Stimulated activated CD4-positive, alpha-beta T cell treated with anti-CD3 and anti-CD28 coated beads, Interleukin-4, amount 100 ng/mL, for 1 hour (primary cell): ENCODE data around the gene CGB7.
"Not testable (repeated sequence)": the region's sequence is repeated elsewhere in the genome, so short reads cannot be mapped to it uniquely, and the experiment has no call there.

Experiments
- DNase-seq: peaks from one replicate; pipeline ENCODE4 v3.0.0-alpha.2; 2020

CGB7 gene

GRCh38 chr19:49057636-49058234, at the start of gene CGB7:
TSS of gene CGB7 (minus strand) at chr19:49057749. CDS start at chr19:49055375, 2,374 bp downstream.
- DNase-seq: no peak

GRCh38 chr19:49106648-49107135, 49.1 kb upstream of the CGB7 start:
- DNase-seq: peak; percentile 76

GRCh38 chr19:49104229-49104864, 46.8 kb upstream of the CGB7 start:
- no peak for DNase-seq

- DNase-seq: no peak
These were observed 46.0 kb upstream of the CGB7 start for GRCh38 chr19:49103331-49104085.

- DNase-seq: no peak
These were observed 44.8 kb upstream of the CGB7 start for GRCh38 chr19:49102303-49102702.

GRCh38 chr19:49101160-49101559, 43.6 kb upstream of the CGB7 start:
- DNase-seq: no peak

GRCh38 chr19:49098795-49099194, 41.2 kb upstream of the CGB7 start:
- DNase-seq: no peak

GRCh38 chr19:49097453-49098288, 40.1 kb upstream of the CGB7 start:
- DNase-seq: peak; percentile 69

- no peak for DNase-seq
These were observed 37.2 kb upstream of the CGB7 start for GRCh38 chr19:49094505-49095482.

GRCh38 chr19:49092686-49093085, 35.1 kb upstream of the CGB7 start:
- no peak for DNase-seq

GRCh38 chr19:49091391-49092038, 34.0 kb upstream of the CGB7 start:
- DNase-seq: no peak

- no peak for DNase-seq
These were observed 28.7 kb upstream of the CGB7 start for GRCh38 chr19:49086296-49086695.

GRCh38 chr19:49085868-49086232, 28.3 kb upstream of the CGB7 start:
- no peak for DNase-seq

GRCh38 chr19:49085020-49085867, 27.7 kb upstream of the CGB7 start, which contains the start of gene SNRNP70:
TSS of gene SNRNP70 (plus strand) at chr19:49085451. CDS start at chr19:49086415, 964 bp downstream.
- DNase-seq: peak; percentile 98

- no peak for DNase-seq
These were observed 26.9 kb upstream of the CGB7 start for GRCh38 chr19:49084206-49085019.

- no peak for DNase-seq
These were observed 23.7 kb upstream of the CGB7 start for GRCh38 chr19:49081273-49081672.

- no peak for DNase-seq
These were observed 22.8 kb upstream of the CGB7 start for GRCh38 chr19:49080392-49080791.

- not testable (repeated sequence) for DNase-seq
These were observed 17.3 kb upstream of the CGB7 start for GRCh38 chr19:49074869-49075268.
